Measurements from ENCODE around the gene KLHL21.

KLHL21 gene

DNA sequence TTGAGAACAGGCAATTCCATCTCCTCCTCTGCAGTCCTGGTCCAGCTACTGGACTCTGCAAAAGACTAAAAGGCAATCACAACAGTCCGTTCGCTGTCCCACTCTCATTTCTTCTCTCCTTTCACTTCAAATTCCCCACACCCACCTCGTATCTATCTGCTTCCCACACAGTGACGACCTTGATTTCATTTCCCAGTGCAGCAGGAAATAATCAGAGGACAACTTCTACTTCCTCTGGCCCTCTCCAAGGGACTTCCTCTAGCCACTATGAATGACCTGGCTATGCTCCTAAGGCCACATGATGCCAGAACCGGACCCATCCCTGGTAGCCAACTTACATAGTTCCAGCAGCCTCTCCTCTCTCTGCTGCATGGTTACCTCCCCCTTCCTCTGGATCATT is 56.3 kb downstream of the KLHL21 start:
- no peak for DNase-seq

DNA sequence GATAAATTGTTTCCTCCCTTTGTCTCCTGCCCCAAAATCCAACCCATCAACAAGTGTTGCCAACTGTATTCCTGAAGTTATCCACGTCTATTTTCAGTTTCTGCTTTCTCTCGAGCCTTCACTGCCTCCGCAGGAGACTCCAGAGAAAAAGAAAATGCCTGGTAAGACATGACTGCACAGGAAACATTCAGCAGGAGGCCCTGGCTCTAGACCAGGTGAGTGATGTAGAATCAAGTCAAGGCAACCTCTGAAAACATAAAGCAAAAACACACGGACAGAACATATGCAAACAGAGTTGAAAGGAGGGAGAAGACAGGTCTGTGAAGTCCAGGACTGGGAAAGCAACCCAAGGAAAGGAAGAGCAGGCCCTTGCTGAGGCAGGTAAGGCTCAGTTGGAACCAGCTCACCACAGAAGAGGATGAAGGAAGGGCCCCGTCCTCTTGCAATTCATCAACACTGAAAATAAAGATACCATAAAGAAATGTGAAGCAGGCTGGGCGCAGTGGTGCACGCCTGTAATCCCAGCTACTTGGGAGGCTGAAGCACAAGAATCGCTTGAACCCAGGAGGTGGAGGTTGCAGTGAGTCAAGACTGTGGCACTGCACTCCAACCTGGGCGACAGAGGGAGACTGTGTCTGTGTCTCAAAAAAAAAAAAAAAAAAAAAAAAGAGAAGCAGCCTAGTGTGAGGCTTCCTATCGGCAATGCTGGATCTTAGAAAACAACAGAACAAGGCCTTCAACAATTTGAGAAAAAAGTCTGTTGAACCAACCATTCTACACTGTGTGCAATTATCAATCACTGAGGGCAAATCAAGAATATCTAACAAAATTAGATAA is 57.2 kb downstream of the KLHL21 start:
- DNase-seq: peak in 2 of 4 experiments; percentile 6 to 30

GRCh38 chr1:6544831-6545230 is 57.8 kb downstream of the KLHL21 start:
- DNase-seq: no peak

Data from activated CD4-positive, CD25-positive, alpha-beta regulatory T cell (primary cell).